GM12874 (cell line): Measurements from ENCODE around the gene PDE1C.

Experiments
- CTCF ChIP-seq: IDR thresholded peaks from 2 replicates; pipeline ENCODE4 v1.5.1; 2011; ENCODE audit warnings: low read depth, mild to moderate bottlenecking, control low read depth, low read length, moderate library complexity; ENCODE audit not compliant: insufficient read depth

Gene PDE1C

GRCh38 chr7:31882187-31882586 lies 188.0 kb downstream of the PDE1C start:
- TF ChIP-seq CTCF = no peak

GRCh38 chr7:31878875-31879274 lies 191.3 kb downstream of the PDE1C start:
- TF ChIP-seq CTCF = no peak

- no peak for TF ChIP-seq CTCF
Measured at GRCh38 chr7:31875424-31875823, 194.8 kb downstream of the PDE1C start.

GRCh38 chr7:31874631-31875386 lies 195.4 kb downstream of the PDE1C start:
- TF ChIP-seq CTCF = no peak

- TF ChIP-seq CTCF = no peak
Measured at GRCh38 chr7:31873816-31874597, 196.2 kb downstream of the PDE1C start.

- TF ChIP-seq CTCF = no peak
Measured at GRCh38 chr7:31872545-31873370, 197.4 kb downstream of the PDE1C start.

- TF ChIP-seq CTCF = no peak
Measured at GRCh38 chr7:31864646-31865045, 205.6 kb downstream of the PDE1C start.
